ENCODE data around the gene RCAN1. TPM values are rescaled to one million over a fixed set of nuclear protein-coding genes. Genes with fewer than 3 reads are reported as not detected.

The RCAN1 gene
- total RNA-seq, 2 experiments from 2014 or later: 6.8 to 8.9 TPM

DNA sequence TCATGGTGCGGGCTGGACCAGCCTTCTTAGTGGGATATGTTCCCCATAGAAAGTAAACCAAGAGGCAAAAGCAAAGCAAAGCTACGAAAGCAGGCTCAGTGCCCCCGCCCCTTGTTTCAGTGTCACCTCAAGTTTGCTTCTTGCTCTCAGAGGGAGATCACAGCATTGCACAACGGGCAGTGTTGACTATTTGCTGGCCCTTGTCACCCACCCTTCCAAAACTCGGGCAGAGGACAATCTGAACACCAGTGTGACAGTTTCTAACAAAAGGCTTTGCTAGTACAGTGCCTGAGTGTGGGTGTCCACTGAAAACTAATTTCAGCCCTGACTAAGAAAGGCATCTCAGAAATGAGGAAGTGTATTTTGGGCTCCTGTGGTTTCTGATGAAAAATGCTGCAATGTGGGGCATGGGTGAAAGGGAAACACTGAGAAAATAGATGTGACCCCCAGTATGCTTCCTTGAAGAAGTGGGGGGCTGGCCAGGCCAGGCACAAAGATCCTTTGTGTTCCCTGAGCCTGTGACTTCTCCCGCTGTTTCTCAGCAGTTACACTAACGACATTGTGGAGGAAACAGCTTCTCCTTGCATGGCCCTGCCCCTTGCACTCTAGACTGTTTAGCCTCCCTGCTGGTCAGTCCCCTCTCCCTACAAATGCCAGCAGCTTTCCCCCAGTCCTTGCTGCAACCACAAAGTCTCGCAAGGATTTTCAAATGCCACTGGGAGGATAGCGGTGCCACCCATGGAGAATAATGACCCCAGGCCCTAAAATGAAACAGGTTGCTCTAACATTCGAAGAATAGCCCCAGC is 69.6 kb downstream of the RCAN1 start:
- H4K20me1 ChIP-seq (ENCODE audit: insufficient read depth, low read length): no peaks in the 10 kb centered on the region
- ChIA-PET CTCF (ENCODE audit: unreplicated experiment) (no interaction called here), POLR2A (interaction anchor here (0.6 to 0.7 kb wide), 2 partner anchors 52 to 1319 kb away, joined by 3 read pairs; no protein-coding TSS in a partner anchor)
- no peaks in the 10 kb centered on the region for H3K9me2 ChIP-seq (ENCODE audit: insufficient read depth, low read length)
- H3K4me3 ChIP-seq (ENCODE audit: low read depth, low read length, poor library complexity, severe bottlenecking): peak overlapping the region; percentile 36
- no TSS peak for BruUV-seq (replicated peaks)
- peaks cover 22% of the 10 kb centered on the region for H3K4me1 ChIP-seq (ENCODE audit: insufficient read depth, low read length, poor library complexity, severe bottlenecking)
- H3K27ac ChIP-seq (ENCODE audit: low read depth, low read length, poor library complexity, severe bottlenecking): peak overlapping the region; percentile 37
- TF ChIP-seq, protein P1, sequence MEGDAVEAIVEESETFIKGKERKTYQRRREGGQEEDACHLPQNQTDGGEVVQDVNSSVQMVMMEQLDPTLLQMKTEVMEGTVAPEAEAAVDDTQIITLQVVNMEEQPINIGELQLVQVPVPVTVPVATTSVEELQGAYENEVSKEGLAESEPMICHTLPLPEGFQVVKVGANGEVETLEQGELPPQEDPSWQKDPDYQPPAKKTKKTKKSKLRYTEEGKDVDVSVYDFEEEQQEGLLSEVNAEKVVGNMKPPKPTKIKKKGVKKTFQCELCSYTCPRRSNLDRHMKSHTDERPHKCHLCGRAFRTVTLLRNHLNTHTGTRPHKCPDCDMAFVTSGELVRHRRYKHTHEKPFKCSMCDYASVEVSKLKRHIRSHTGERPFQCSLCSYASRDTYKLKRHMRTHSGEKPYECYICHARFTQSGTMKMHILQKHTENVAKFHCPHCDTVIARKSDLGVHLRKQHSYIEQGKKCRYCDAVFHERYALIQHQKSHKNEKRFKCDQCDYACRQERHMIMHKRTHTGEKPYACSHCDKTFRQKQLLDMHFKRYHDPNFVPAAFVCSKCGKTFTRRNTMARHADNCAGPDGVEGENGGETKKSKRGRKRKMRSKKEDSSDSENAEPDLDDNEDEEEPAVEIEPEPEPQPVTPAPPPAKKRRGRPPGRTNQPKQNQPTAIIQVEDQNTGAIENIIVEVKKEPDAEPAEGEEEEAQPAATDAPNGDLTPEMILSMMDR (conservative IDR thresholded peaks at IDR 0.05; ENCODE audit: low read length): no peak
- TF ChIP-seq EZH2phosphoT487 (IDR thresholded peaks at IDR 0.05; ENCODE audit: borderline replicate concordance, low read depth, low read length): no peak
- H3K79me2 ChIP-seq (ENCODE audit: insufficient read depth, low read depth, low read length): no peaks in the 10 kb centered on the region
- H3K9me3 ChIP-seq (ENCODE audit: low read length): peaks cover 9% of the 10 kb centered on the region; the same call in 1 of the 2 replicates
- no peaks in the 10 kb centered on the region for H3K36me3 ChIP-seq (ENCODE audit: insufficient read depth, low read length)
- peak; percentile 74 for DNase-seq (ENCODE audit: low spot score)
- peak overlapping the region; percentile 78 for H2AFZ ChIP-seq (ENCODE audit: low read length)
- intact Hi-C loops (cut with micrococcal nuclease; ENCODE audit: unreplicated experiment): no loop called here
- peak overlapping the region; percentile 67 for H3K4me2 ChIP-seq (ENCODE audit: low read length)

DNA sequence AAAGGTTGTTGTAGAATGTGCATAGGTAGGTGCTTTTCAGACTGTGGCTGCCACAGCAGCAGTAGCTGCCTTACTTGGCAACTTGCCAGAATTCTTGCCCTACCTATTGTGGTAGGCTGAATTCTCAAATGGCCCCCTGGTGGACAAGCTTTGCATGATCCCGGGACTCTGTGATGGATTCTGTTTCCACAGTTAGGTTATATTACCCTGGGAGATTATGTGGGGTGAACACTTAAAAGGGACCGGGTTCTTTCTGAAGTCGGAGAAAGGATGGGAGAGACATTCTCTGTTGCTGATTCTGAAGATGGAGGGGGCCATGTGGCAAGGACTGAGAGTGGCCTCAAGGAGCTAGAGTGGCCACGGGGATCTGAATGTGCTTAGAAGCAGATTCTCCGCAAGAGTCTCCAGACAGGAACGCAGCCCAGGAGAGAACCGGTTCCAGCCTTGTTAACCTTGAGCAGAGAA is 70.8 kb downstream of the RCAN1 start:
- H3K79me2 ChIP-seq (ENCODE audit: insufficient read depth, low read depth, low read length): no peaks in the 10 kb centered on the region

More for the DNA sequence above, 70.8 kb downstream of the RCAN1 start:
- intact Hi-C loops (cut with micrococcal nuclease; ENCODE audit: unreplicated experiment): no loop called here
- POLR2A ChIA-PET: interaction anchor here (0.6 kb wide), 2 partner anchors 22 to 1001 kb away, joined by 4 read pairs; no protein-coding TSS in a partner anchor
- Histone ChIP-seq H2AFZ (ENCODE audit: low read length) (no peak overlapping the region), H4K20me1 (ENCODE audit: insufficient read depth, low read length) (no peaks in the 10 kb centered on the region), H3K9me2 (ENCODE audit: insufficient read depth, low read length) (no peaks in the 10 kb centered on the region), H3K4me1 (ENCODE audit: insufficient read depth, low read length, poor library complexity, severe bottlenecking) (peaks cover 22% of the 10 kb centered on the region), H3K36me3 (ENCODE audit: insufficient read depth, low read length) (no peaks in the 10 kb centered on the region), H3K4me3 (ENCODE audit: low read depth, low read length, poor library complexity, severe bottlenecking) (no peak overlapping the region), H3K27ac (ENCODE audit: low read depth, low read length, poor library complexity, severe bottlenecking) (no peak overlapping the region), H3K9me3 (ENCODE audit: low read length) (peaks cover 9% of the 10 kb centered on the region; the same call in 1 of the 2 replicates), H3K4me2 (ENCODE audit: low read length) (no peak overlapping the region)
- no TSS peak for BruUV-seq (replicated peaks)
- CTCF ChIA-PET (ENCODE audit: unreplicated experiment): no interaction called here
- TF ChIP-seq, protein P1 (conservative IDR thresholded peaks at IDR 0.05; ENCODE audit: low read length): peak; percentile 74
- no peak for TF ChIP-seq EZH2phosphoT487 (IDR thresholded peaks at IDR 0.05; ENCODE audit: borderline replicate concordance, low read depth, low read length)
- peak; percentile 77 for DNase-seq (ENCODE audit: low spot score)

Measured in OCI-LY7 (cell line).